CD4-positive, alpha-beta T cell (primary cell): ENCODE results near the gene ZNF615. TPM values are rescaled to one million over a fixed set of nuclear protein-coding genes. Genes with fewer than 3 reads are reported as not detected.

Experiments
- ATAC-seq: fragments of 200-7000 bp; cut with Tn5 transposase; one replicate; pipeline ENCODE4 v1.10.0; 2022; ENCODE audit warnings: mild to moderate bottlenecking; ENCODE audit not compliant: poor library complexity
- CTCF ChIA-PET: fragments of 350-600 bp; sonication (Branson Sonifier 250); formaldehyde crosslinking; loops from one replicate; lab custom pipeline; 2021; ENCODE audit warnings: antibody characterized with exemption, inconsistent platforms; lab: Charles Lee
- POLR2A ChIA-PET: fragments of 350-600 bp; sonication (Branson Sonifier 250); formaldehyde crosslinking; loops from one replicate; lab custom pipeline; 2021; ENCODE audit warnings: antibody characterized with exemption, inconsistent platforms; lab: Charles Lee
- DNase-seq, 14 experiments: peaks; one replicate each; pipeline ENCODE4 v3.0.0-alpha.2; 2013 to 2020; ENCODE audit warnings: mixed read lengths in 2 of 14
- H3K27ac ChIP-seq, 2 donors: one replicate each; pipeline versions ENCODE4 v1.5.1 to v1.7.0; 2013; ENCODE audit warnings: low read length in 2 of 2, low read depth in 1 of 2, mild to moderate bottlenecking in 1 of 2
- H3K27me3 ChIP-seq, 2 experiments: 1 replicate in 1 of 2; 2 replicates in 1 of 2; pipeline versions ENCODE4 v1.6.1 to v1.7.0; 2013; ENCODE audit warnings: low read length in 2 of 2, control low read depth in 1 of 2, mild to moderate bottlenecking in 1 of 2, moderate library complexity in 1 of 2; ENCODE audit not compliant: insufficient read depth in 2 of 2, control insufficient read depth in 1 of 2
- H3K36me3 ChIP-seq: one replicate; pipeline ENCODE4 v1.6.1; 2013; ENCODE audit warnings: low read length, control low read depth; ENCODE audit not compliant: insufficient read depth
- H3K4me1 ChIP-seq: one replicate; pipeline ENCODE4 v1.6.1; 2013; ENCODE audit warnings: low read length, control low read depth; ENCODE audit not compliant: insufficient read depth
- H3K4me3 ChIP-seq: one replicate; pipeline ENCODE4 v1.5.1; 2013; ENCODE audit warnings: mild to moderate bottlenecking, low read length, moderate library complexity
- H3K9me3 ChIP-seq, 2 experiments: 1 replicate in 1 of 2; 2 replicates in 1 of 2; pipeline versions ENCODE4 v1.6.1 to v1.7.0; 2013; ENCODE audit warnings: low read length in 2 of 2, mild to moderate bottlenecking in 2 of 2, control low read depth in 1 of 2, moderate library complexity in 1 of 2; ENCODE audit not compliant: control insufficient read depth in 1 of 2, insufficient read depth in 1 of 2
- H3K27ac Mint-ChIP-seq: one replicate; pipeline ENCODE4 v1.8.0; 2020; ENCODE audit warnings: mixed read lengths
- H3K27me3 Mint-ChIP-seq: one replicate; pipeline ENCODE4 v1.8.0; 2021; ENCODE audit warnings: mixed read lengths
- H3K36me3 Mint-ChIP-seq: one replicate; pipeline ENCODE4 v1.8.0; 2021; ENCODE audit warnings: low read depth, mixed read lengths
- H3K4me1 Mint-ChIP-seq: one replicate; pipeline ENCODE4 v1.8.0; 2021; ENCODE audit warnings: low read depth, mixed read lengths
- H3K4me3 Mint-ChIP-seq: one replicate; pipeline ENCODE4 v1.8.0; 2020; ENCODE audit warnings: mild to moderate bottlenecking, mixed read lengths
- H3K9me3 Mint-ChIP-seq: one replicate; pipeline ENCODE4 v1.8.0; 2020; ENCODE audit warnings: mixed read lengths
- intact Hi-C, 2 experiments: fragments of 100-400 bp; cut with DNase I in 1 of 2; cut with micrococcal nuclease in 1 of 2; formaldehyde crosslinking; loops; one replicate each; pipeline versions ENCODE4 v1.15.1 to v1.9.0; 2023 to 2025; cut with DNase I, micrococcal nuclease
- total RNA-seq, 174 experiments: library from RNA in 2 of 174; stranded (reverse) in 2 of 174; gene quantifications; one replicate each; pipeline ENCODE4 v1.2.3 and lab custom pipeline; 2021 to 2026
- TF ChIP-seq, protein P1 (sequence below): fragments of 200-600 bp; IDR thresholded peaks from one replicate; pipeline ENCODE4 v1.8.0; 2022; ENCODE audit warnings: antibody characterized with exemption, mild to moderate bottlenecking

ZNF615 gene
- total RNA-seq, 2 experiments from 2014 or later = 8.9 to 9.2 TPM

DNA sequence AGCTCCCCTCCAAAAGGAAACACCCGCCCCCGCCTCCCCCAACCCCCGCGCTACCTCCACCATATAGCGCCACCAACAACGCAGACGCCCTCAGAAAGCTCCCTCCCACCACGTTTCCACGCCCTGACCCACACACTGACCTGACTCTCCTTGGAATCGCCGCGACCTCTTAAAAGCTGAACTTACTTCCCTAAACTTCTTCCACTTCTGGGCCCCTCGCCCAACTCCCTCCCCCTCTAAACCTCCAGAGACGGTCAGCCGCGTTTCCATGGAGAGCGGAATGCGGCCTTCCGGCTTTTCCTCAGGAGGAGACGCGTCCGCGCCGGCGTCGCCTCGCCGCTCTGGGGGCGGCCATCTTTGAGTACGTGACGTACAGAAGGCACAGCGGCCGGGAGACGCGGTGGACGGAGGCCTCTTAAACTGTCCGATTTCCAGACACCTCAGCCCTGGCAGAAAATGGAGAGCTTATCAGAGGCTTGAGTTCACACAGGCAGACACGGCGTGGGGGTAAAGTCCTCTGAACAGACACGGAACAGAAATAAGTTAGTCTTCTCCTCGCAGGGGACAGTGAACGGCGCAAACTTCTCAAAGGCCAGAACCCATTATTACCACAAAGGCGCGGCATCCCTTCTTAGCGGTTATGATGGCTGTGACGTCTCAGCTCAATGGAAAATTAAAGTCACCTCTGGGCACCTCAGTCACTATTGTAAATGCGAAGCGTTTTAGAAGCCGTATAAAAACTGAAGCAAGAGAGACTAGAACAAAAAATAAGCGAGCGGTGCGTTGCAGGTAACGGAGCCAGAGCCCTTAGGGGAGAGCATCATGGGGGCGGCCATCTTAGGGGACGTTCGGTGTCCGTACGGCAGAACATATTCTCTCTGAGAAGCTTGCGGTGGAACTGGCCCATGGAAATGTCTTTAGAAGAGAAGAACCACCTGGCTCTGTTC lies 40.8 kb upstream of the ZNF615 start, which contains the start of gene ZNF432:
TSS of gene ZNF432 (minus strand) at position 284 of the 947 bp plus-strand sequence. CDS start 1,970 bp downstream, outside the sequence.
- Mint-ChIP-seq H3K27ac (peak within 1 kb of the TSS; percentile 97), H3K36me3 (peaks cover 91% of the 10 kb centered on the region), H3K9me3 (peaks cover 22% of the 10 kb centered on the region), H3K4me1 (peaks cover 37% of the 10 kb centered on the region), H3K27me3 (no peaks in the 10 kb centered on the region), H3K4me3 (peak within 1 kb of the TSS; percentile 98)
- Histone ChIP-seq H3K27ac (peak within 1 kb of the TSS; percentile 89 to 95), H3K27me3 (no peaks in the 10 kb centered on the region), H3K9me3 (peaks cover 17 to 25% of the 10 kb centered on the region in 2 experiments), H3K36me3 (peaks cover 26% of the 10 kb centered on the region), H3K4me1 (peaks cover 5% of the 10 kb centered on the region), H3K4me3 (peak within 1 kb of the TSS; percentile 79)
- DNase-seq (peak; percentile 74 to 91 (median 80)), ATAC-seq (peak; percentile 85)
- TF ChIP-seq, protein P1, sequence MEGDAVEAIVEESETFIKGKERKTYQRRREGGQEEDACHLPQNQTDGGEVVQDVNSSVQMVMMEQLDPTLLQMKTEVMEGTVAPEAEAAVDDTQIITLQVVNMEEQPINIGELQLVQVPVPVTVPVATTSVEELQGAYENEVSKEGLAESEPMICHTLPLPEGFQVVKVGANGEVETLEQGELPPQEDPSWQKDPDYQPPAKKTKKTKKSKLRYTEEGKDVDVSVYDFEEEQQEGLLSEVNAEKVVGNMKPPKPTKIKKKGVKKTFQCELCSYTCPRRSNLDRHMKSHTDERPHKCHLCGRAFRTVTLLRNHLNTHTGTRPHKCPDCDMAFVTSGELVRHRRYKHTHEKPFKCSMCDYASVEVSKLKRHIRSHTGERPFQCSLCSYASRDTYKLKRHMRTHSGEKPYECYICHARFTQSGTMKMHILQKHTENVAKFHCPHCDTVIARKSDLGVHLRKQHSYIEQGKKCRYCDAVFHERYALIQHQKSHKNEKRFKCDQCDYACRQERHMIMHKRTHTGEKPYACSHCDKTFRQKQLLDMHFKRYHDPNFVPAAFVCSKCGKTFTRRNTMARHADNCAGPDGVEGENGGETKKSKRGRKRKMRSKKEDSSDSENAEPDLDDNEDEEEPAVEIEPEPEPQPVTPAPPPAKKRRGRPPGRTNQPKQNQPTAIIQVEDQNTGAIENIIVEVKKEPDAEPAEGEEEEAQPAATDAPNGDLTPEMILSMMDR = no peak
- POLR2A ChIA-PET = interaction anchor here (0.6 to 2.5 kb wide), 22 partner anchors 13 to 1472 kb away, joined by 3 to 37 read pairs (median 4); partner anchors contain the start of genes PPP2R1A, ZNF347, ZNF614 and ZNF615
- CTCF ChIA-PET = no interaction called here
- intact Hi-C loops = loop anchor here (1.0 to 10.0 kb wide), 8 partner anchors 21 to 143 kb away; partner anchors contain the start of genes ZNF350 (in 2 of the 2), ZNF614 (in 2 of the 2), ZNF615 (in 2 of the 2) and PPP2R1A (in 1 of the 2)

DNA sequence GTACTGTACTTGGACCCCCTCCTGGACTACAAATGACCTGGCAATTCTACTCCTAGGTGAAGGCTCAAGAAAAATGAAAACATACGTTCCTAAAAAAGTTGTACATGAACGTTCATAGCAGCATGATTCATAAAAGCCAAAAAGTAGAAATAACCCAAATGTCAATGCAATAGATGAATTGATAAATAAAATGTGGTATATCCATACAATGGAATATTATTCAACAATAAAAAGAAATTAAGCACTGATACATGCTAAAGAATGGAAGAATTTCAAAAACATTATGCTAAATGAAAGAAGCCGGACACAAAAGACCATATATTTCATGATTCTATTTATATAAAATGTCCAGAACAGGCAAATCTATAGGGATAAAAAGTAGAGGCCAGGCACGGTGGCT lies 31.2 kb upstream of the ZNF615 start:
- no peak overlapping the region for H3K27ac ChIP-seq
- intact Hi-C loops = no loop called here
- POLR2A ChIA-PET = no interaction called here
- no peaks in the 10 kb centered on the region for H3K27me3 ChIP-seq
- Mint-ChIP-seq H3K4me1 (no peaks in the 10 kb centered on the region), H3K4me3 (no peak overlapping the region), H3K27ac (no peak overlapping the region), H3K36me3 (peaks cover 99% of the 10 kb centered on the region), H3K27me3 (no peaks in the 10 kb centered on the region), H3K9me3 (peaks cover 26% of the 10 kb centered on the region)
- peaks cover 85% of the 10 kb centered on the region for H3K36me3 ChIP-seq
- no peaks in the 10 kb centered on the region for H3K4me1 ChIP-seq
- ATAC-seq (no peak), DNase-seq (no peak)
- TF ChIP-seq, protein P1 = no peak
- H3K9me3 ChIP-seq = peaks cover 40 to 85% of the 10 kb centered on the region in 2 experiments
- H3K4me3 ChIP-seq = no peak overlapping the region
- CTCF ChIA-PET = no interaction called here

DNA sequence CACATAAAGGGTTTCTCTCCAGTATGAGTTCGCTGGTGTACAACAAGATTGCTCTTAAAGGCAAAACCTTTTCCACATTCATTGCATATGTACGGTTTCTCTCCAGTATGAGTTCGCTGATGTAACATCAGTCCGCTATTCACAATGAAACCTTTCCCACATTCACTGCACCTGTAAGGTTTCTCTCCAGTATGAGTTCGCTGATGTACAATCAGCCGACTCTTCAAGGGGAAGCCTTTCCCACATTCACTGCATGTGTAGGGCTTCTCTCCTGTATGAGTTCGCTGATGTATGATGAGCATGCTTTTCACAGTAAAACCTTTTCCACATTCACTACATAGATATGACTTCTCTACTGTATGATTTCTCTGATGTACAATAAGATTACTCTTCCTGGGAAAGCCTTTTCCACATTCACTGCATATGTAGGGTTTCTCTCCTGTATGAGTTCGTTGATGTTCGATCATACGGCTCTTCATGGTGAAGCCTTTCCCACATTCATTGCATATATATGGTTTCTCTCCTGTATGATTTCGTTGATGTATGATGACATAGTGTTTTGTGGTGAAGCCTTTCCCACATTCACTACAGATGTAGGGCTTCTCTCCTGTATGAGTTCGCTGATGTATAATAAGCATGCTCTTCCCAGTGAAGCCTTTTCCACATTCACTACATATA lies 26.2 kb upstream of the ZNF615 start:
- H3K4me3 ChIP-seq = no peak overlapping the region
- H3K4me1 ChIP-seq = no peaks in the 10 kb centered on the region
- DNase-seq = no peak
- H3K36me3 ChIP-seq = peaks cover 49% of the 10 kb centered on the region
- ATAC-seq = no peak
- Mint-ChIP-seq H3K4me1 (no peaks in the 10 kb centered on the region), H3K36me3 (peaks cover 83% of the 10 kb centered on the region), H3K4me3 (no peak overlapping the region), H3K27ac (no peak overlapping the region), H3K9me3 (peaks cover 18% of the 10 kb centered on the region), H3K27me3 (no peaks in the 10 kb centered on the region)
- no peak overlapping the region for H3K27ac ChIP-seq
- ChIA-PET POLR2A (no interaction called here), CTCF (no interaction called here)
- TF ChIP-seq, protein P1 = no peak
- intact Hi-C loops = no loop called here
- peaks cover 46 to 92% of the 10 kb centered on the region in 2 experiments for H3K9me3 ChIP-seq
- no peaks in the 10 kb centered on the region for H3K27me3 ChIP-seq
